ENCODE measurements around the gene NMNAT1.
A peak's percentile ranks its signal among the peaks of the same experiment; 100 is the strongest.
"Not testable (repeated sequence)": the region's sequence is repeated elsewhere in the genome, so short reads cannot be mapped to it uniquely, and the experiment has no call there.

The NMNAT1 gene

DNA sequence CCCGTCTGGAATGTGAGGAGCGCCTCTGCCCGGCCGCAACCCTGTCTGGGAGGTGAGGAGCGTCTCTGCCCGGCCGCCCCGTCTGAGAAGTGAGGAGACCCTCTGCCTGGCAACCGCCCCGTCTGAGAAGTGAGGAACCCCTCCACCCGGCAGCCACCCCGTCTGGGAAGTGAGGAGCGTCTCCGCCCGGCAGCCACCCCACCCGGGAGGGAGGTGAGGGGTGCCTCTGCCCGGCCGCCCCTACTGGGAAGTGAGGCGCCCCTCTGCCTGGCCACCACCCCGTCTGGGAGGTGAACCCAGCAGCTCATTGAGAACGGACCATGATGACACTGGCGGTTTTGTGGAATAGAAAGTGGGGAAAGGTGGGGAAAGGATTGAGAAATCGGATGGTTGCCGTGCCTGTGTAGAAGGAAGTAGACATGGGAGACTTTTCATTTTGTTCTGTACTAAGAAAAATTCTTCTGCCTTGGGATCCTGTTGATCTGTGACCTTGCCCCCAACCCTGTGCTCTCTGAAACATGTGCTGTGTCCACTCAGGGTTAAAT, 85.8 kb downstream of the NMNAT1 start:
- H3K9ac ChIP-seq (ENCODE audit: low read length in 5 of 5); H3K27me3 ChIP-seq (ENCODE audit: control insufficient read depth in 5 of 5, insufficient read depth in 4 of 5, low read length in 5 of 5); H3K9me3 ChIP-seq (ENCODE audit: control insufficient read depth in 5 of 5, low read length in 5 of 5); H3K36me3 ChIP-seq (ENCODE audit: control insufficient read depth in 5 of 5, insufficient read depth in 5 of 5, low read length in 5 of 5); H3K27ac ChIP-seq (ENCODE audit: low read depth, low read length); H3K4me3 ChIP-seq (ENCODE audit: low read depth in 1 of 5, low read length in 5 of 5): not testable (repeated sequence)
- peaks cover 3 to 15% (median 12%) of the 10 kb centered on the region in 5 donors for H3K4me1 ChIP-seq (ENCODE audit: control insufficient read depth in 5 of 5, insufficient read depth in 5 of 5, low read length in 5 of 5)

DNA sequence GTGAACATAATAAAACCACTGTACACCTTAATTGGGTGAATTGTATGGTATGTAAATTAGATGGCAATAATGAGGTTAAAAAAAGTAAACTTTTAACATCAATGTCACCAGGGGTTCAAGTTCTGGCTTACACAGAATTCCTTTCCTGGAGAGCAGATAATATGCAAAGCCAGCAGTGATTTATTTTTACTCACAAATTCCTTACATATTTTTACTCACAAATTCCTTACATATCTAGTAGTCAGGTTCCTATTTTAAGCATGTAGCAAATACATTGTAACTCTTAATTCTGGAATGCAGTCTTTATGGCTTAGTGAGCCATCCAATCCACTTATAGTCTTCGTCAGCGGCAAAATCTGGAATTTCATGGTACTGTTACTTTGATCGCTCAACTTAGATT, 88.2 kb downstream of the NMNAT1 start:
- Histone ChIP-seq H3K9me3 (ENCODE audit: control insufficient read depth in 5 of 5, low read length in 5 of 5) (no peaks in the 10 kb centered on the region), H3K36me3 (ENCODE audit: control insufficient read depth in 5 of 5, insufficient read depth in 5 of 5, low read length in 5 of 5) (no peaks in the 10 kb centered on the region), H3K9ac (ENCODE audit: low read length in 5 of 5) (no peak overlapping the region), H3K27me3 (ENCODE audit: control insufficient read depth in 5 of 5, insufficient read depth in 4 of 5, low read length in 5 of 5) (no peaks in the 10 kb centered on the region), H3K27ac (ENCODE audit: low read depth, low read length) (no peak overlapping the region), H3K4me3 (ENCODE audit: low read depth in 1 of 5, low read length in 5 of 5) (no peak overlapping the region), H3K4me1 (ENCODE audit: control insufficient read depth in 5 of 5, insufficient read depth in 5 of 5, low read length in 5 of 5) (peaks cover 4 to 24% (median 22%) of the 10 kb centered on the region in 5 donors)

DNA sequence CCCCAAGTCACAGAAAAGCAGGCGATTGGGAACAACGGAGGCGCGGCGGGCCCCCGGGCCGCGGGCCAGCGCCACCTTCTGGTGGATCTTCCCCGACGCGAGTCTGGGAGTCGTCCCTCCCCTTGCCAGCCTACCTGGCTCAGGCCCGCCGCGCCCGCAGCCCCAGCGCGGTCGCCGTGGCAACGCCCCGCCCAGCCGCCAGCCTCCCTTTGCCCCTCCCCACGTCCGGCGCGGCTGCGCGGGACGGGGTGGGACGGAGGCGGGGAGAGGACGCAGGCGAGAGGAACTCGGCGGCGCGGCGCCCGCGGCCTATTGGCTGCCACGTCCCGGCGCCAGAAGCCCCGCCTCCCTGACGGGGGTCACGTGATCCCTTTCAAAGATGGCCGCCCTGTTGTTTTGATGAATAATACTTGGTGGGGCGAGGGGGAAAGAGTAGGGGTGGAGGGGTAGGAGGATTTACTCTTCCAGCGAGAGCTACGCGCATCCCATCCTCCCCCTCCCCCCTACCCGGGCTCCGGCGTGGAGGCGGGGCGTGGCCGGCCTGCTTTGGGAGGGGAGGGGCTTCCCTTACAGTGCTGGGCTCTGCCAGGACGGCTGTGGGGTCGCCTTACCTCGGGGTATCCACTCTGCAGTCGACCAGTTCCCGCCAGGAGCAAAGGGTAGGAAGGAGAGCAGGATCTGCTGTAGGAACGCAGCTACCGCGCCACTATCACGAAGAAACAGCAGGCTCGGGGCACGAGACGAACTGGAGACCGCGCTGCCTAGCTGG, 89.5 kb downstream of the NMNAT1 start, which contains the start of gene UBE4B:
TSS of gene UBE4B (plus strand) at position 369 of the 769 bp plus-strand sequence. CDS start 713 bp downstream, outside the sequence.
- Histone ChIP-seq H3K36me3 (ENCODE audit: control insufficient read depth in 5 of 5, insufficient read depth in 5 of 5, low read length in 5 of 5) (peaks cover 0 to 13% (median 5%) of the 10 kb centered on the region in 5 donors), H3K9me3 (ENCODE audit: control insufficient read depth in 5 of 5, low read length in 5 of 5) (no peaks in the 10 kb centered on the region), H3K27me3 (ENCODE audit: control insufficient read depth in 5 of 5, insufficient read depth in 4 of 5, low read length in 5 of 5) (no peaks in the 10 kb centered on the region), H3K27ac (ENCODE audit: low read depth, low read length) (peak within 1 kb of the TSS; percentile 98), H3K9ac (ENCODE audit: low read length in 5 of 5) (peak within 1 kb of the TSS; percentile 73 to 98 (median 84)), H3K4me3 (ENCODE audit: low read depth in 1 of 5, low read length in 5 of 5) (peak within 1 kb of the TSS; percentile 82 to 100 (median 98)), H3K4me1 (ENCODE audit: control insufficient read depth in 5 of 5, insufficient read depth in 5 of 5, low read length in 5 of 5) (peaks cover 4 to 24% (median 22%) of the 10 kb centered on the region in 5 donors)

DNA sequence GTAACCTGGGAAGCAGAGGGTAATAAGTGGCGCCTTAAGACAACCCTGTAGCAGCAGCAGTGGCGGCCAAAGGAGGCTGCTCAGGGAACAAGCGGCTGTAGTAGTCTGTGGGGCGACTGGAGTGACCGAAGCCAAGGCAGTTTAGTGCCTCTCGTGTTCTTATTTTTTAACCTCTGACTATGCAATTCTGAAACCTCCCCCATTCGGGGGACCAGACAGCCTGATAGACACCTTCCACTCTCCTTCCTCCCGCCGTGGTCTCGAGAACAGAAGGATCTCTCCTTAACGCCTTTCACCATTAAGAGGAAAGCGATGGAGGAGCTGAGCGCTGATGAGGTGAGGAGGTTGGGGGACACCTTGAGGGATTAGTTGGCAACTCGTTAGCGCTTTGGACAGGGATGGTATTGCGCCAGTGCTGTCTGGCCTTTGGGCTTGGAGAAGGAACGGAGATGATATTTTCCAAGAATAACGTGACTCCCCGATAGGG, 90.1 kb downstream of the NMNAT1 start:
- peak overlapping the region; percentile 70 to 98 (median 84) for H3K9ac ChIP-seq (ENCODE audit: low read length in 5 of 5)
- no peaks in the 10 kb centered on the region for H3K27me3 ChIP-seq (ENCODE audit: control insufficient read depth in 5 of 5, insufficient read depth in 4 of 5, low read length in 5 of 5)
- peak overlapping the region; percentile 98 for H3K27ac ChIP-seq (ENCODE audit: low read depth, low read length)
- peaks cover 4 to 24% (median 22%) of the 10 kb centered on the region in 5 donors for H3K4me1 ChIP-seq (ENCODE audit: control insufficient read depth in 5 of 5, insufficient read depth in 5 of 5, low read length in 5 of 5)
- H3K36me3 ChIP-seq (ENCODE audit: control insufficient read depth in 5 of 5, insufficient read depth in 5 of 5, low read length in 5 of 5), result peaks cover 3 to 18% (median 8%) of the 10 kb centered on the region in 5 donors
- H3K9me3 ChIP-seq (ENCODE audit: control insufficient read depth in 5 of 5, low read length in 5 of 5), result no peaks in the 10 kb centered on the region
- peak overlapping the region; percentile 82 to 100 (median 98) for H3K4me3 ChIP-seq (ENCODE audit: low read depth in 1 of 5, low read length in 5 of 5)
